HepG2 (cell line): ENCODE measurements around the gene TMEM129. TPM values are rescaled to one million over a fixed set of nuclear protein-coding genes. Genes with fewer than 3 reads are reported as not detected.

Experiments
- FOXK1 ChIP-seq: sonication (generic); formaldehyde crosslinking; IDR thresholded peaks from 2 replicates; pipeline ENCODE4 v1.4.0; 2020; ENCODE audit warnings: low read depth, missing genetic modification reagents, borderline replicate concordance
- FOXK2 ChIP-seq: fragments of 450-650 bp; IDR thresholded peaks from 2 replicates; pipeline ENCODE4 v1.6.1; 2016
- HNRNPH1 ChIP-seq: fragments of 200-400 bp; formaldehyde crosslinking; optimal IDR thresholded peaks from 2 replicates; pipeline ENCODE3; 2017; ENCODE audit warnings: mild to moderate bottlenecking, low read depth, low read length
- IKZF4 ChIP-seq: sonication (generic); formaldehyde crosslinking; IDR thresholded peaks from 2 replicates; pipeline ENCODE4 v1.5.1; 2020; ENCODE audit warnings: borderline replicate concordance, mild to moderate bottlenecking, low read depth, missing genetic modification reagents; ENCODE audit errors: not compliant biosample characterization
- MAF1 ChIP-seq: sonication (generic); formaldehyde crosslinking; IDR thresholded peaks from 2 replicates; pipeline ENCODE4 v1.5.0; 2020; ENCODE audit warnings: missing genetic modification reagents, borderline replicate concordance
- ZBTB8A ChIP-seq: sonication (generic); formaldehyde crosslinking; IDR thresholded peaks from 2 replicates; pipeline ENCODE4 v1.4.0; 2020; ENCODE audit warnings: mild to moderate bottlenecking, low read depth, missing genetic modification reagents, borderline replicate concordance
- ZFP36 ChIP-seq: fragments of 150-350 bp; IDR thresholded peaks from 2 replicates; pipeline ENCODE4 v1.6.1; 2018; ENCODE audit warnings: borderline replicate concordance, low read length, low read depth; ENCODE audit not compliant: partially characterized antibody
- ZMYM3 ChIP-seq: sonication (generic); formaldehyde crosslinking; IDR thresholded peaks from 2 replicates; pipeline ENCODE4 v1.5.1; 2020; ENCODE audit warnings: mild to moderate bottlenecking, missing genetic modification reagents
- ZNF142 ChIP-seq: sonication (generic); formaldehyde crosslinking; IDR thresholded peaks from 2 replicates; pipeline ENCODE4 v1.4.0; 2020; ENCODE audit warnings: missing genetic modification reagents
- ZSCAN25 ChIP-seq: sonication (generic); formaldehyde crosslinking; IDR thresholded peaks from 2 replicates; pipeline ENCODE4 v1.8.0; 2022; ENCODE audit warnings: mild to moderate bottlenecking, missing genetic modification reagents
- polyA plus RNA-seq, 8 experiments: library from polyadenylated mRNA; depleted of rRNA in 3 of 8; stranded (reverse) in 7 of 8; unstranded in 1 of 8; fragments of >200 nt; fragmentation: Illumina TruSeq in 4 of 8; extraction: Trizol in 4 of 8; gene quantifications; 2 replicates each; pipeline versions ENCODE4 v1.2.1 to v1.2.3, GENCODE V29; 2011 to 2016; ENCODE audit warnings: low read depth in 4 of 8, missing spikeins in 1 of 8, mixed read lengths in 1 of 8; ENCODE audit not compliant: insufficient read depth in 1 of 8
- total RNA-seq, 5 experiments: library from RNA; depleted of rRNA; stranded (reverse); fragments of >200 nt; fragmentation: Illumina TruSeq; extraction: Trizol; gene quantifications; 2 replicates each; pipeline ENCODE4 v1.2.3, GENCODE V29; 2016; ENCODE audit warnings: low read depth in 1 of 5
- TF ChIP-seq, protein P1 (sequence below): sonication (generic); formaldehyde crosslinking; IDR thresholded peaks from 2 replicates; pipeline ENCODE4 v1.4.0; 2020; ENCODE audit warnings: missing genetic modification reagents
- TF ChIP-seq, protein P2 (sequence below), 2 experiments: sonication (generic) in 1 of 2; formaldehyde crosslinking in 1 of 2; IDR thresholded peaks; 2 replicates each; pipeline versions ENCODE4 v1.4.0 to v1.6.1; 2016 to 2020; ENCODE audit warnings: borderline replicate concordance in 1 of 2, low read depth in 1 of 2, mild to moderate bottlenecking in 1 of 2, missing genetic modification reagents in 1 of 2
- TF ChIP-seq, protein P3 (sequence below): sonication (generic); formaldehyde crosslinking; IDR thresholded peaks from 2 replicates; pipeline ENCODE4 v1.8.1; 2023; ENCODE audit warnings: missing genetic modification reagents, inconsistent platforms, borderline replicate concordance

The TMEM129 gene
- total and polyA plus RNA-seq, 2 of the 13 experiments (the other 11 are each of a cell fraction or from before 2014, with no cell fraction given): 19.0 to 25.8 TPM

DNA sequence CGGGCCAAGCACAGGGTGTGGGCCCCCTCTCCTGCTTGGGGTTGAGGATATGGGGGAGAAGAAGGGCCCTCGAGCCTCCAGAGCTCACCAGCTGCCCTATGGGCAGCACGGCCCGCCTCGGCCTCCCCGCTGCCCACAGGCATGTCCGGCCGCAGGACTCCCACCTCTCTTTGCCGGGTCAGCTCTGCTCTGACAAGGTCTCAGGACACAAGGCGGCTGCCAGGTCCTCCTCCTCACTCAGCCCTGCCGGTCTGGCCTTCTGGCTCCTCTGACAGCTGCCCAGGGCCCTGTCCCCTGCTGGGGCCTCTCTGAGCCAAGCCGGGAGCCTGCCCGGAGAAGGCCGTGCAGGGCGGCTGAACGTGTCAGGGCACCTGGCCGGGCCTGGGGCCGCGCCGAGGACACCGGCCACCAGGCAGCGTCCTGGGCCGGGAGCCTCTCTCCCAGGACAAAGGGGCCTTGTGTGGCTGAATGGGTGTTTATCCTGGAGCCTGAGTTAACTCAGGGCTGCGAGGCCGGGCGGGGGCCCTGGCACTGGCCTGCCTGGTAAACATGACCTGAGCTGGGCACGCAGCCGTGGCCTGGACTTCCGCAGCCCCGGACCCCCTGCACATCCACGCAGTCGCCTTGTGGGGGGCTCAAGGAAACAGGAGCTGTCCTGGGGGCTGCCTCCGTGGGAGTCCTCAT lies 25.9 kb upstream of the TMEM129 start (continued):
- TF ChIP-seq ZNF142 (CRISPR knock-in tag) (no peak; the same call in 1 of the 2 replicates), FOXK2 (peak; percentile 81), HNRNPH1 (no peak), ZSCAN25 (CRISPR knock-in tag) (peak; percentile 72), ZFP36 (peak; percentile 69), ZBTB8A (no peak), MAF1 (CRISPR knock-in tag) (peak; percentile 83; the same call in 1 of the 2 replicates), IKZF4 (CRISPR knock-in tag) (no peak), ZMYM3 (CRISPR knock-in tag) (peak; percentile 60; the same call in 1 of the 2 replicates), FOXK1 (CRISPR knock-in tag) (peak; percentile 50; the same call in 1 of the 2 replicates)
- TF ChIP-seq, protein P1, sequence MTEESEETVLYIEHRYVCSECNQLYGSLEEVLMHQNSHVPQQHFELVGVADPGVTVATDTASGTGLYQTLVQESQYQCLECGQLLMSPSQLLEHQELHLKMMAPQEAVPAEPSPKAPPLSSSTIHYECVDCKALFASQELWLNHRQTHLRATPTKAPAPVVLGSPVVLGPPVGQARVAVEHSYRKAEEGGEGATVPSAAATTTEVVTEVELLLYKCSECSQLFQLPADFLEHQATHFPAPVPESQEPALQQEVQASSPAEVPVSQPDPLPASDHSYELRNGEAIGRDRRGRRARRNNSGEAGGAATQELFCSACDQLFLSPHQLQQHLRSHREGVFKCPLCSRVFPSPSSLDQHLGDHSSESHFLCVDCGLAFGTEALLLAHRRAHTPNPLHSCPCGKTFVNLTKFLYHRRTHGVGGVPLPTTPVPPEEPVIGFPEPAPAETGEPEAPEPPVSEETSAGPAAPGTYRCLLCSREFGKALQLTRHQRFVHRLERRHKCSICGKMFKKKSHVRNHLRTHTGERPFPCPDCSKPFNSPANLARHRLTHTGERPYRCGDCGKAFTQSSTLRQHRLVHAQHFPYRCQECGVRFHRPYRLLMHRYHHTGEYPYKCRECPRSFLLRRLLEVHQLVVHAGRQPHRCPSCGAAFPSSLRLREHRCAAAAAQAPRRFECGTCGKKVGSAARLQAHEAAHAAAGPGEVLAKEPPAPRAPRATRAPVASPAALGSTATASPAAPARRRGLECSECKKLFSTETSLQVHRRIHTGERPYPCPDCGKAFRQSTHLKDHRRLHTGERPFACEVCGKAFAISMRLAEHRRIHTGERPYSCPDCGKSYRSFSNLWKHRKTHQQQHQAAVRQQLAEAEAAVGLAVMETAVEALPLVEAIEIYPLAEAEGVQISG (CRISPR knock-in tag): peak; percentile 43; the same call in 1 of the 2 replicates
- TF ChIP-seq, protein P2, sequence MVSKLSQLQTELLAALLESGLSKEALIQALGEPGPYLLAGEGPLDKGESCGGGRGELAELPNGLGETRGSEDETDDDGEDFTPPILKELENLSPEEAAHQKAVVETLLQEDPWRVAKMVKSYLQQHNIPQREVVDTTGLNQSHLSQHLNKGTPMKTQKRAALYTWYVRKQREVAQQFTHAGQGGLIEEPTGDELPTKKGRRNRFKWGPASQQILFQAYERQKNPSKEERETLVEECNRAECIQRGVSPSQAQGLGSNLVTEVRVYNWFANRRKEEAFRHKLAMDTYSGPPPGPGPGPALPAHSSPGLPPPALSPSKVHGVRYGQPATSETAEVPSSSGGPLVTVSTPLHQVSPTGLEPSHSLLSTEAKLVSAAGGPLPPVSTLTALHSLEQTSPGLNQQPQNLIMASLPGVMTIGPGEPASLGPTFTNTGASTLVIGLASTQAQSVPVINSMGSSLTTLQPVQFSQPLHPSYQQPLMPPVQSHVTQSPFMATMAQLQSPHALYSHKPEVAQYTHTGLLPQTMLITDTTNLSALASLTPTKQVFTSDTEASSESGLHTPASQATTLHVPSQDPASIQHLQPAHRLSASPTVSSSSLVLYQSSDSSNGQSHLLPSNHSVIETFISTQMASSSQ (IDR thresholded peaks at IDR 0.05; ENCODE audit: low read depth): no peak
- TF ChIP-seq, protein P2 (CRISPR knock-in tag; IDR thresholded peaks at IDR 0.05; ENCODE audit: borderline replicate concordance): peak; percentile 71; the same call in 1 of the 2 replicates
- TF ChIP-seq, protein P3, sequence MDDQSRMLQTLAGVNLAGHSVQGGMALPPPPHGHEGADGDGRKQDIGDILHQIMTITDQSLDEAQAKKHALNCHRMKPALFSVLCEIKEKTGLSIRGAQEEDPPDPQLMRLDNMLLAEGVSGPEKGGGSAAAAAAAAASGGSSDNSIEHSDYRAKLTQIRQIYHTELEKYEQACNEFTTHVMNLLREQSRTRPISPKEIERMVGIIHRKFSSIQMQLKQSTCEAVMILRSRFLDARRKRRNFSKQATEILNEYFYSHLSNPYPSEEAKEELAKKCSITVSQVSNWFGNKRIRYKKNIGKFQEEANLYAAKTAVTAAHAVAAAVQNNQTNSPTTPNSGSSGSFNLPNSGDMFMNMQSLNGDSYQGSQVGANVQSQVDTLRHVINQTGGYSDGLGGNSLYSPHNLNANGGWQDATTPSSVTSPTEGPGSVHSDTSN (CRISPR knock-in tag): 0 out of 2 replicates have a peak, but pooled peaks have one; percentile 74
